Keratinocyte (primary cell): ENCODE results near the gene EFNB3.

Experiments
- EZH2 ChIP-seq: IDR thresholded peaks from one replicate; pipeline ENCODE4 v1.6.1; 2012; ENCODE audit warnings: inconsistent platforms, mild to moderate bottlenecking, low read length, moderate library complexity
- TF ChIP-seq, protein P1 (sequence below), 3 experiments: IDR thresholded peaks in 1 of 3; conservative IDR thresholded peaks in 1 of 3; optimal IDR thresholded peaks in 1 of 3; 2 replicates in 2 of 3; 3 replicates in 1 of 3; pipeline versions ENCODE3 to v1.5.1; 2011; ENCODE audit warnings: low read length in 3 of 3, mild to moderate bottlenecking in 3 of 3, moderate library complexity in 2 of 3, control low read depth in 1 of 3, inconsistent platforms in 1 of 3; ENCODE audit not compliant: insufficient read depth in 2 of 3; ENCODE audit errors: extremely low read depth in 1 of 3

DNA sequence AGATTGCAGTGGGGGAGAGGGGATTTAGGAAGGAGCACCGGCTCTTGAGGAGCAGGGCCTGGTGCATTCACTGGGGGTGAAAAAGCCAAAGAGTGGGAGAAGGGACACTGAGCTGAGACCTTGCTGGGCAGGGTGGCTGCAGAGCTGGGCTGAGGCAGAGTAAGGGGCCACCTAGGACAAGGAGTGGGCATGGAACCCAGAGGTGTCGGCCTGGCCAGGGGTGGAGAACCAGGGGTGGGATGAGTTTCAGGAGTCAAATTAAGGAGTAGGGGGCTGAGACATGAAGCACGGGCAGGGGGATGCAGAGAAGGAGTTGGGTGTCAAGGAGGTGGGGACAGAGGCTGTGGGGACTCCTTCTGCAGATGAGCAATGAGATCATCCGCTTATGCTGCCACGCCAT, 32.6 kb downstream of the EFNB3 start:
- TF ChIP-seq, protein P1, sequence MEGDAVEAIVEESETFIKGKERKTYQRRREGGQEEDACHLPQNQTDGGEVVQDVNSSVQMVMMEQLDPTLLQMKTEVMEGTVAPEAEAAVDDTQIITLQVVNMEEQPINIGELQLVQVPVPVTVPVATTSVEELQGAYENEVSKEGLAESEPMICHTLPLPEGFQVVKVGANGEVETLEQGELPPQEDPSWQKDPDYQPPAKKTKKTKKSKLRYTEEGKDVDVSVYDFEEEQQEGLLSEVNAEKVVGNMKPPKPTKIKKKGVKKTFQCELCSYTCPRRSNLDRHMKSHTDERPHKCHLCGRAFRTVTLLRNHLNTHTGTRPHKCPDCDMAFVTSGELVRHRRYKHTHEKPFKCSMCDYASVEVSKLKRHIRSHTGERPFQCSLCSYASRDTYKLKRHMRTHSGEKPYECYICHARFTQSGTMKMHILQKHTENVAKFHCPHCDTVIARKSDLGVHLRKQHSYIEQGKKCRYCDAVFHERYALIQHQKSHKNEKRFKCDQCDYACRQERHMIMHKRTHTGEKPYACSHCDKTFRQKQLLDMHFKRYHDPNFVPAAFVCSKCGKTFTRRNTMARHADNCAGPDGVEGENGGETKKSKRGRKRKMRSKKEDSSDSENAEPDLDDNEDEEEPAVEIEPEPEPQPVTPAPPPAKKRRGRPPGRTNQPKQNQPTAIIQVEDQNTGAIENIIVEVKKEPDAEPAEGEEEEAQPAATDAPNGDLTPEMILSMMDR (optimal IDR thresholded peaks at IDR 0.05 in 1 of 3, IDR thresholded peaks at IDR 0.05 in 1 of 3, conservative IDR thresholded peaks at IDR 0.05 in 1 of 3; ENCODE audit: extremely low read depth in 1 of 3, insufficient read depth in 2 of 3, low read length in 3 of 3) = no peak
- TF ChIP-seq EZH2 = no peak
